HG03558 (cell line): ENCODE measurements around the gene NSG1.
"Not testable (repeated sequence)": the region's sequence is repeated elsewhere in the genome, so short reads cannot be mapped to it uniquely, and the experiment has no call there.

Experiments
- ATAC-seq: cut with Tn5 transposase; IDR thresholded peaks from one replicate; pipeline ENCODE4 v1.9.1; 2021; ENCODE audit warnings: moderate number of reproducible peaks; ENCODE audit not compliant: unreplicated experiment; ENCODE audit errors: extremely low read depth

NSG1 gene

GRCh38 chr4:4386736-4387392, at the start of gene NSG1:
Gene NSG1 (plus strand): TSS chr4:4387102. CDS start chr4:4387630, 528 bp downstream.
- no peak for ATAC-seq

- no peak for ATAC-seq
These were observed 48.5 kb upstream of the NSG1 start for GRCh38 chr4:4338210-4339001.

- ATAC-seq = no peak
These were observed 47.3 kb upstream of the NSG1 start for GRCh38 chr4:4339504-4340085.

GRCh38 chr4:4341861-4342650, 44.8 kb upstream of the NSG1 start:
- ATAC-seq = no peak

- no peak for ATAC-seq
These were observed 43.9 kb upstream of the NSG1 start for GRCh38 chr4:4343038-4343437.

- ATAC-seq = no peak
These were observed 41.9 kb upstream of the NSG1 start for GRCh38 chr4:4344915-4345527.

- ATAC-seq = no peak
These were observed 39.3 kb upstream of the NSG1 start for GRCh38 chr4:4347585-4347984.

- ATAC-seq = not testable (repeated sequence)
These were observed 38.3 kb upstream of the NSG1 start for GRCh38 chr4:4348585-4348984.

GRCh38 chr4:4349867-4350266, 37.0 kb upstream of the NSG1 start:
- ATAC-seq = no peak

GRCh38 chr4:4350909-4351308, 36.0 kb upstream of the NSG1 start:
- no peak for ATAC-seq

- no peak for ATAC-seq
These were observed 31.6 kb upstream of the NSG1 start for GRCh38 chr4:4355302-4355701.

- ATAC-seq = no peak
These were observed 30.5 kb upstream of the NSG1 start for GRCh38 chr4:4356106-4357041.

- no peak for ATAC-seq
These were observed 28.6 kb upstream of the NSG1 start for GRCh38 chr4:4358093-4358854.

- no peak for ATAC-seq
These were observed 25.0 kb upstream of the NSG1 start for GRCh38 chr4:4361883-4362282.

GRCh38 chr4:4362991-4363697, 23.8 kb upstream of the NSG1 start:
- ATAC-seq = no peak

GRCh38 chr4:4364061-4364460, 22.8 kb upstream of the NSG1 start:
- ATAC-seq = no peak

- no peak for ATAC-seq
These were observed 22.3 kb upstream of the NSG1 start for GRCh38 chr4:4364486-4365208.
